T-helper 1 cell treated with Interleukin-12 subunit alpha and Interleukin-12 subunit beta and Interleukin-4 antibody, amounts not matched to agents 30 μg/mL and 1 μg/mL, for 36 hours (primary cell): ENCODE data around the gene HTR3C.
"Not testable (repeated sequence)": the region's sequence is repeated elsewhere in the genome, so short reads cannot be mapped to it uniquely, and the experiment has no call there.

ENCODE experiments used
- H3K27ac Mint-ChIP-seq: one replicate; pipeline ENCODE4 v1.8.0; 2021; ENCODE audit warnings: mild to moderate bottlenecking, mixed read lengths
- H3K27me3 Mint-ChIP-seq: one replicate; pipeline ENCODE4 v1.8.0; 2021; ENCODE audit warnings: low read depth, mixed read lengths
- H3K36me3 Mint-ChIP-seq: one replicate; pipeline ENCODE4 v1.8.0; 2021; ENCODE audit warnings: low read depth, mixed read lengths
- H3K4me1 Mint-ChIP-seq: one replicate; pipeline ENCODE4 v1.8.0; 2021; ENCODE audit warnings: low read depth, mixed read lengths
- H3K4me3 Mint-ChIP-seq: one replicate; pipeline ENCODE4 v1.8.0; 2021; ENCODE audit warnings: mild to moderate bottlenecking, moderate library complexity, mixed read lengths
- H3K9me3 Mint-ChIP-seq: one replicate; pipeline ENCODE4 v1.8.0; 2021; ENCODE audit warnings: mixed read lengths

The HTR3C gene

DNA sequence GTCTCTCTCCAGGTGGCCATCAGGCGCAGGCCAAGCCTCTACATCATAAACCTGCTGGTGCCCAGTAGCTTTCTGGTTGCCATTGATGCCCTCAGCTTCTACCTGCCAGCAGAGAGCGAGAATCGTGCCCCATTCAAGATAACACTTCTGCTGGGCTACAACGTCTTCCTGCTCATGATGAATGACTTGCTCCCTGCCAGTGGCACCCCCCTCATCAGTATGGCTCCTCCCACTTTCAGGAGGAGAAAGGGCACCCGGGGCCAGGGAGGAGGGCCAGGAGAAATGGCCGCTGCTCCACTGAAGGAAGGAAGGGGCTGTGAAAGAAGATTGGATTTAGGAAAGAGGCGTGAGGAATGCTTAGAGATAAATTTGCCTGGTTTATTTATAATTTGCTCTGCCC lies 6.6 kb downstream of the HTR3C start:
- H3K27me3 Mint-ChIP-seq: peaks cover 6% of the 10 kb centered on the region
- no peak overlapping the region for H3K27ac Mint-ChIP-seq

DNA sequence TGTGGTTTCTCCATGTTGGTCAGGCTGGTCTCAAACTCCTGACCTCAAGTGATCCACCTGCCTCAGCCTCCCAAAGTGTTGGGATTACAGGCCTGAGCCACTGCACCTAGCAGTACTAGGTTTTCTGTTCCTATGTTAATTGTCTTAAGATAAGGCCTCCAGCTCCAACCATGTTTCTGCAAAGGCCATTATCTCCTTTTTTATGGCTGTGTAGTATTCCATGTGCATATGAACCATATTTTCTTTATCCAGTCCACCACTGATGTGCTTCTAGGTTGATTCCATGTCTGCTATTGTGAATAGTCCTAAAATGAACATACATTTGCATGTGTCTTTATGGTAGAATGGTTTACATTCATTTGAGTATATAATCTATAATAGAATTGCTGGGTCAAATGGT lies 9.8 kb downstream of the HTR3C start:
- Mint-ChIP-seq H3K4me1 (no peaks in the 10 kb centered on the region), H3K9me3 (no peaks in the 10 kb centered on the region), H3K27me3 (peaks cover 7% of the 10 kb centered on the region), H3K27ac (no peak overlapping the region), H3K36me3 (no peaks in the 10 kb centered on the region), H3K4me3 (no peak overlapping the region)

More for the DNA sequence above, 6.6 kb downstream of the HTR3C start:
- Mint-ChIP-seq H3K36me3 (no peaks in the 10 kb centered on the region), H3K4me3 (no peak overlapping the region), H3K9me3 (no peaks in the 10 kb centered on the region), H3K4me1 (no peaks in the 10 kb centered on the region)

DNA sequence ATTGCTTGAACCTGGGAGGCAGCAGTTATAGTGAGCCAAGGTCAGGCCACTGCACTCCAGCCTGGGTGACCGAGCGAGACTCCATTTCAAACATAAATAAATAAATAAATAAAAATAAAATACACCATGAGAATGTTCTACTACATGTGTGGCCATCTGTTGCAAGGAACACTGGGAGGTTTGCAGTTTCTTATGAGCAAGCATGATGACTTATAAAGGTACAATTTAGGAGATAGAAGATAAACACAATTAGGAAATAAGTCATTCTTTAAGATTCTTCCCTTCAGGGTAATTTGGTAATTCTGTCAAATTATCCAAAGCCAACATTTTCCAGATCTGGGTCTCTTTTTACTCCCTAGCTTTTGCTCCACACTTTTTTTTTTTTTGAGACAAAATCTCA lies 13.4 kb downstream of the HTR3C start:
- Mint-ChIP-seq H3K27me3 (peaks cover 10% of the 10 kb centered on the region), H3K4me1 (no peaks in the 10 kb centered on the region), H3K4me3 (no peak overlapping the region), H3K27ac (no peak overlapping the region), H3K9me3 (peaks cover 6% of the 10 kb centered on the region), H3K36me3 (no peaks in the 10 kb centered on the region)

DNA sequence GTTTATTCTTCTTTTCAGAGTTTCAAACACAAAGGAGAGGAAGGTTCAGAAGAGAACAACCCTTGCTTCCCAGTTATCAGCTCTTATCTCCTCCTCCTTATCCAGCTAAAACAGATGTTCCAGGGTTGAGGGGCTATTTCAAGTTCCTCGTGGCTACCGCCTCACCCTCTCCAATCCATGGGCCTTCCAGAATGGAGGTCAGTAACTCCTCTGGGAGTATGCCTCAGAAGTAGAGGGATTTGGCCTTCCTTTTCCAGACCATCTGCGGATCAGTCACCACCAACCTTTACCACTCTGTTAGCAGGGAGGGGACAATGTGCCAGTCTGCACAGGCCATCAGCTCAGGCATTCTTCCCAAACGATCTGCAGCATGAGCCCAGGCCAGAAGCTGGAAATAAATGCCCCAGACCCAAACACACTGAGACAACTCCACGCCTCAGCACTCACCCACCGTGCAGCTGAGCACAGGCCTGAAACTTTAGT lies 14.8 kb downstream of the HTR3C start:
- H3K36me3 Mint-ChIP-seq: no peaks in the 10 kb centered on the region
- no peak overlapping the region for H3K27ac Mint-ChIP-seq
- no peaks in the 10 kb centered on the region for H3K4me1 Mint-ChIP-seq
- no peak overlapping the region for H3K4me3 Mint-ChIP-seq
- peaks cover 10% of the 10 kb centered on the region for H3K27me3 Mint-ChIP-seq
- peaks cover 6% of the 10 kb centered on the region for H3K9me3 Mint-ChIP-seq

DNA sequence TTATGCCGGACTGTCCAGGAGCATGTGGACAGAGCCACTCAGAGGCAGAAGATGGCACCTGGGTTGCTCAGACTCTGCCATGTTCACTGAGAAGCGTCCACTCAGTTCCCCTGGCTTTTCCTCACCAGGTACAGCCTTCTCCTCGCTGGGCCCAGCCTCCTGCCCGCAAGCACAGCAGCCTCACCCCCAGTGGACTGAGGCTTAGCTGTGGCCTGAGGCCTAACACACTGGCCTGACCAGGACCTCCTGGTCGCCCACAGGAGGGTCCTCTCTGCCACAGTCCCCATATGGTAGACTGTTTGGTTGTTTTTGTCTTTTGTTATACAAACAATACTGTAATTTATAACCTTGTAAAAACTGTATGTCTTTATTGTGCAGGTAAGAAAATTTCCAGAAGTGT lies 15.5 kb downstream of the HTR3C start:
- no peak overlapping the region for H3K4me3 Mint-ChIP-seq
- H3K27ac Mint-ChIP-seq: no peak overlapping the region
- no peaks in the 10 kb centered on the region for H3K36me3 Mint-ChIP-seq
- peaks cover 6% of the 10 kb centered on the region for H3K9me3 Mint-ChIP-seq
- peaks cover 10% of the 10 kb centered on the region for H3K27me3 Mint-ChIP-seq
- no peaks in the 10 kb centered on the region for H3K4me1 Mint-ChIP-seq

DNA sequence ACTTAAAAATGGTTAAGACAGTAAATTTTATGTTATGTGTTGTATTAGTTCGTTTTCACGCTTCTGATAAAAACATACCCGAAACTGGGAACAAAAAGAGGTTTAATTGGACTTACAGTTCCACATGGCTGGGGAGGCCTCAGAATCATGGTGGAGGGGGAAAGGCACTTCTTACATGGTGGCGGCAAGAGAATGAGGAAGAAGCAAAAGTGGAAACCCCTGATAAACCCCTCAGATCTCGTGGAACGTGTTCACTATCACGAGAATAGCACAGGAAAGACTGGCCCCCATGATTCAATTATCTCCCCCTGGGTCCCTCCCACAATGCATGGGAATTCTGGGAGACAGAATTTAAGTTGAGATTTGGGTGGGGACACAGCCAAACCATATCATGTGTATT lies 18.3 kb downstream of the HTR3C start:
- H3K9me3 Mint-ChIP-seq, H3K27ac Mint-ChIP-seq, H3K4me1 Mint-ChIP-seq, H3K4me3 Mint-ChIP-seq, H3K27me3 Mint-ChIP-seq, H3K36me3 Mint-ChIP-seq: not testable (repeated sequence)

DNA sequence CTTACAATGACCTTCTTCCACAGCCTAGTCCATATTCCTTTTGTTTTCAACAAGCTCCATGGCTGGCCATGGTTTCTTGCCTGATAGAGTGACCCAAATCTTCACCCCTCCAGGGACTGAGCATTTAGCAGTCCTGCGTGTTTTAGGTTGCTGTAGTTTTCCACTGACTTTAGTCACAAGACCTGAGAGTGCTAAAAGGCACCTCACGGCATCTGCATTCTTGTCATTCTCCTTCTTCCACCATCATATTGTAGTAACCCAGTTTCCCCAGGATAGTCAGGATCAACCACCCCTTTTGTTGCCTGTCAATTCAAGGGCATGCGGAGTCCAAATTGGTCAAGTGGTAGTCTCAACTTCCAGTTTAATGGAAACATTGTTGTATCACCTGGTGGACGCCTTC lies 20.8 kb downstream of the HTR3C start:
- H3K27ac Mint-ChIP-seq: no peak overlapping the region
- H3K9me3 Mint-ChIP-seq: peaks cover 6% of the 10 kb centered on the region
- H3K4me3 Mint-ChIP-seq: no peak overlapping the region
- H3K36me3 Mint-ChIP-seq: no peaks in the 10 kb centered on the region
- no peaks in the 10 kb centered on the region for H3K4me1 Mint-ChIP-seq
- peaks cover 9% of the 10 kb centered on the region for H3K27me3 Mint-ChIP-seq

DNA sequence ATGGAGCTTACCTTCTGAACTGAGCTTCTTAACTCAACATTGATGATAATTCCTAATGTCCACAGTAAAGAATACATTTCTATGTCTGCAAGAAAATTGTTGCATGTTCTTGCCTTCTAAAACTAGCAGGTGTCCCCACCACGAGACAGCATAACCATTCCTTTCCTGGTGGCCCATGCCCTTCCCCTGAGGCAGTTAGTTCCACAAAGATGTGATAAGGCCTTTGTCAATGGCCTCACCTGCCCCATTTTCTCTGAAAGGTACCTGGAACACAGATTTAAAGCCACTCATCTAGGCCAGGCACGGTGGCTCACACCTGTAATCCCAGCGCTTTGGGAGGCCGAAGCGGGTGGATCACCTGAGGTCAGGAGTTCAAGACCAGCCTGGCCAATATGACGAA lies 23.1 kb downstream of the HTR3C start:
- Mint-ChIP-seq H3K4me3 (no peak overlapping the region), H3K4me1 (no peaks in the 10 kb centered on the region), H3K27ac (no peak overlapping the region), H3K36me3 (no peaks in the 10 kb centered on the region), H3K27me3 (peaks cover 6% of the 10 kb centered on the region), H3K9me3 (peaks cover 3% of the 10 kb centered on the region)

DNA sequence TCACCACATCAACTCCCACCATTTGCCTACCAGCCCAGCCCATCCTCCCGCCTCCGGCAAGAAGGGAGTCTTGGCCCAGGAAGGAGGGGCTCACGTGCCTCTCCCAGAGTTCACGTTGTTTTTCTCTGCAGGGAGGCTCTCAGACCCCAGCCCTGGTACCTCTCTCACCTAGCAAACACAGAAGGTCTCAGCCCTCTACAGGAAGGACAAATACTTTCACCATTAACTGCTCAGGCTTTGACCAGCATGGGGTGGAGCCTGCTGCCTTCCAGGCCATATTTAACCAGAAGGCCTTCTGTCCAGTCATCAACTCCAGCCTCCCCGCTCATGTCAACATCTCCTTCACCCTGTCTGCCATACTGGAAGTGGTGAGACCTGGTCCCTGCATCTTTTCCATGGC lies 25.0 kb downstream of the HTR3C start:
- Mint-ChIP-seq H3K27ac (no peak overlapping the region), H3K9me3 (no peaks in the 10 kb centered on the region), H3K27me3 (peaks cover 3% of the 10 kb centered on the region), H3K36me3 (no peaks in the 10 kb centered on the region), H3K4me3 (no peak overlapping the region), H3K4me1 (no peaks in the 10 kb centered on the region)

DNA sequence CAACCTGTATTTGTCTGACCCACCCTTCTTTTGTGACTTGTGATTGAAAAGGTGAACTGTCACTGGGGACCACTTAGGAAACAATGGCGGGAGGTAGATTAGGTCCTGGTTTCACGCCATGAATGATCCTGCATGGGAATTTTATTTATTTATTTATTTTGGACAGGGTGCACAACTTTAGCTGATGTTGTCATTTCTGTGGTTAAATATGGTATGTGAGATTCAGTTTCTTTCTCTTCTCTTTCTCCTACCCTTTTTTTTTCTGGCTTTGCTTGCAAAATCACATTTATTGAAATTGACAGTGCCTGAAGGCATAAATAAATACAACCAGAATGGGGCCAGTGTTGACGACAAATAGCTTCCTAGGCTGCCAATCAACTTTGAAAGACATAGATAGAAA lies 26.0 kb downstream of the HTR3C start:
- Mint-ChIP-seq H3K36me3 (no peaks in the 10 kb centered on the region), H3K27ac (no peak overlapping the region), H3K4me1 (no peaks in the 10 kb centered on the region), H3K4me3 (no peak overlapping the region), H3K27me3 (peaks cover 3% of the 10 kb centered on the region), H3K9me3 (no peaks in the 10 kb centered on the region)

DNA sequence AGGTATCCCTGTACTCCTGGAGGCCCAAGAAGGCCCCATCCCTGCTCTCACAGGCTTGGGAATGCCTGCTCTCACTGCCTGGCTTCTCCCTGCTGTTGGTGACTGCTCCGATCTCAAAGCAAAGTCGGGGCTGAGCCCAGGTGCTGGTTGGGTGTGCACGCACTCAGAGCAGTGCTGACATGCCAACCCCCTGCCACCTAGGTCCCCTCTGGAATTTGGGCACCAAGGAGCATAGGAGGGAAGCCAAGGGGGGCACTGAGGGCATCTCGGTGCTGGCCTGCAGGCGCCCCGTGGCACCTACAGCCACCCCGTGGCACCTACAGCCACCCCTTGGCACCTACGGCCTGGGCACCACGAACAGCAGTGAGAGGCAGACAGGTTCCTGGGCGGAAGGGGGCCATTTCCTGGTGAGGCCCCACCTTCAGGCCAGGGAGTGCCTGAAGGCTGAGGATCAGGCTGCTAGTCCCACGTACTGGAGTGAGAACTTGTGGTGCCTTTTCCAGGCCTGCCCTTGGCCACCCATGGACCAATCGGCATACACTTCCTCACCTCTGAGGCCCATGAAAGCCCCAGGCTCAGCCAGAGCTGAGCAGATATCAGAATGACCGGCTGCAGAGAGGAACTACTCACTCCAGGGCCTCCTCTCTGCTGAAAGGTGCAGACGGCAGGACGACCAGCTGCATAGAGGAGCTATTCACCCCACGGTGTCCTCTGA lies 28.4 kb downstream of the HTR3C start:
- Mint-ChIP-seq H3K9me3 (peaks cover 14% of the 10 kb centered on the region), H3K4me1 (peaks cover 9% of the 10 kb centered on the region), H3K27me3 (no peaks in the 10 kb centered on the region), H3K36me3 (peaks cover 7% of the 10 kb centered on the region), H3K27ac (no peak overlapping the region), H3K4me3 (no peak overlapping the region)

DNA sequence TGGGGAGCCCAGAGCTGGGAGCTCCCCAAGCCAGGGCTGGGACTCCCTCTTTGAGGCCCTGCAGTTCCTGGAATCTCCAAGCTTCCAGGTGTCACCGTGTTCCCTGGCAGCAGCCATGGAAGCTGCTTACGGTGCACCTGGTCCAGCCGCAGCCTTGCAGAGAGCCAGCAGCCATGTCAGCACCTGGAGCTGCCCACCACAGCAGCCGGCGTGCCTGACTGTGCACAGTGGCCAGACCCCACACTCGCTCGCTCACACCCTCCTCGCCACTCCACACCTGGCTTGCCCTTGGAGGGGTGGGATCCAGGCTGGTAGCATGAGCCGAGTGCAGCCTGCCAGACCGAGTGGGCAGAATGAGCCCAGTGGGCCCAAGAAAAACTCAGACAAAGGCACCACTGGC lies 29.2 kb downstream of the HTR3C start:
- Mint-ChIP-seq H3K9me3 (peaks cover 17% of the 10 kb centered on the region), H3K4me1 (peaks cover 9% of the 10 kb centered on the region), H3K27ac (no peak overlapping the region), H3K36me3 (peaks cover 7% of the 10 kb centered on the region), H3K27me3 (no peaks in the 10 kb centered on the region), H3K4me3 (no peak overlapping the region)

DNA sequence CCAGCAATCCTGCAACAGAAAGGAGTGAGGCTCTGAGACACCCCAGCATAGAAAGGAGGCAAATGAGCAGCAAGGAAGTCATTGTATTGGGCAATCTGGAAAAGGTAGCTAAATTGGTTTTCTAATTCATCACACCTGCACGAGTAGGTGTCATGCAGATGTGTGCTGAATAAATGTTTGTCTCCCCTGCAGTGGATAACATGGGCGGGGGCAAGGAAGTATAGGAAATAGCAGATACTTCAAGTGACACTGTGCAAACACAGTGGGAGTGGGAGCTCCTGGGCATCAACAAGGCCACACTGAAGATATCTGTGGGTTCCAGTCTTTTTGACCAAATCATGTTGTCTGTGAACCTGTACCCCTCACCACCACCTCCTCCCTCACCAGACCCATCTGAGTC lies 29.6 kb downstream of the HTR3C start:
- H3K27me3 Mint-ChIP-seq: no peaks in the 10 kb centered on the region
- peaks cover 17% of the 10 kb centered on the region for H3K9me3 Mint-ChIP-seq
- H3K36me3 Mint-ChIP-seq: peaks cover 7% of the 10 kb centered on the region
- peaks cover 9% of the 10 kb centered on the region for H3K4me1 Mint-ChIP-seq
- H3K4me3 Mint-ChIP-seq: no peak overlapping the region
- no peak overlapping the region for H3K27ac Mint-ChIP-seq

DNA sequence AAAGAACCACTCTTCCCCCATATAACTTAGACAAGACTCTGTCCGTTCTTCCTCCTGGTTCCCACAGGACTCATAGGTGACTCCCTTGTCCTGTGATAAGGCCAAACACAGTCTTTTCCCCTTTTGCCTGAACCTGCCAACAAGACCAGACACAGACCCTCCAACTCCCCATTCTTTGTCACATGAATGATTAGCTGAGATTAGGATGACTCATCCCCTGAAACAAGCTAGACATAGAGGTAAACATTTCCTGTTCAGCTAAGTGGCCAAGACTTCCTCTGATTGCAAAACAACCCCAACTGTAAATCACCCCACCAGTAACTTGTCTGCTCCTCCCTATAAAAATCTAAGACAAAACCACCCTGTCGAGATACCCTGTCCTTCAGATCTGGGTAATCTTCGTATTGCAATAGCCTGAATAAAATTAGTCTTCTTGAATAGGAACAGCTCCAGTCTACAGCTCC lies 32.6 kb downstream of the HTR3C start:
- peaks cover 7% of the 10 kb centered on the region for H3K36me3 Mint-ChIP-seq
- H3K9me3 Mint-ChIP-seq: peaks cover 17% of the 10 kb centered on the region
- H3K27ac Mint-ChIP-seq: peak overlapping the region; percentile 50
- H3K4me1 Mint-ChIP-seq: peaks cover 9% of the 10 kb centered on the region
- H3K4me3 Mint-ChIP-seq: no peak overlapping the region
- H3K27me3 Mint-ChIP-seq: no peaks in the 10 kb centered on the region

DNA sequence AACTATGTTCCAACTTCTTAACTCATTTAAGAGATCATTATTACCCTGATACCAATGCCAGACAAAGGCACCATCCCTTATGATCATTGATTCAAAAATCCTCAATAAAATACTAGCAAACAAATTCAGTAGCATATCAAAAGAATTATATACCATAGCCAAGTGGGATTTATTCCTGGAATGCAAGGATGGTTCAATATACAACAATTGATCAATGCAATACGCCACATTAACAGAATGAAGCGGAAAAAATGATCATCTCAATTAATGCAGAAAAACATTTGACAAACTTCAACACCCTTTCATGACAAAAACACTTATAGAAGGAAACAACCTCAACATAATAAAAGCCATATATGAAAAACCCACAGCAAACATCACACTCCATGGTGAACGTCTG lies 39.4 kb downstream of the HTR3C start:
- no peak overlapping the region for H3K4me3 Mint-ChIP-seq
- no peaks in the 10 kb centered on the region for H3K4me1 Mint-ChIP-seq
- H3K36me3 Mint-ChIP-seq: no peaks in the 10 kb centered on the region
- H3K27ac Mint-ChIP-seq: no peak overlapping the region
- peaks cover 21% of the 10 kb centered on the region for H3K9me3 Mint-ChIP-seq
- H3K27me3 Mint-ChIP-seq: peaks cover 4% of the 10 kb centered on the region
